Measurements from ENCODE around the gene RALGAPA2.

Gene RALGAPA2

GRCh38 chr20:20604357-20604756, 108.1 kb downstream of the RALGAPA2 start:
- peaks cover 4% of the 10 kb centered on the region for H3K36me3 ChIP-seq (ENCODE audit: insufficient read depth, low read length)
- no peak overlapping the region for H2AFZ ChIP-seq (ENCODE audit: low read depth, low read length)
- H3K9me3 ChIP-seq (ENCODE audit: low read length) = no peaks in the 10 kb centered on the region
- no peaks in the 10 kb centered on the region for H3K4me1 ChIP-seq (ENCODE audit: insufficient read depth, low read length)
- no peaks in the 10 kb centered on the region for H3K27me3 ChIP-seq (ENCODE audit: insufficient read depth, low read length)
- H3K4me3 ChIP-seq (ENCODE audit: low read length) = no peak overlapping the region

GRCh38 chr20:20603339-20603990, 109.0 kb downstream of the RALGAPA2 start:
- no peak overlapping the region for H3K4me3 ChIP-seq (ENCODE audit: low read length)
- H3K36me3 ChIP-seq (ENCODE audit: insufficient read depth, low read length) = peaks cover 4% of the 10 kb centered on the region
- no peaks in the 10 kb centered on the region for H3K4me1 ChIP-seq (ENCODE audit: insufficient read depth, low read length)
- H3K9me3 ChIP-seq (ENCODE audit: low read length) = no peaks in the 10 kb centered on the region
- no peak overlapping the region for H2AFZ ChIP-seq (ENCODE audit: low read depth, low read length)
- H3K27me3 ChIP-seq (ENCODE audit: insufficient read depth, low read length) = no peaks in the 10 kb centered on the region

- Histone ChIP-seq H3K4me3 (ENCODE audit: low read length) (no peak overlapping the region), H3K4me1 (ENCODE audit: insufficient read depth, low read length) (no peaks in the 10 kb centered on the region), H2AFZ (ENCODE audit: low read depth, low read length) (no peak overlapping the region), H3K9me3 (ENCODE audit: low read length) (no peaks in the 10 kb centered on the region), H3K36me3 (ENCODE audit: insufficient read depth, low read length) (peaks cover 2% of the 10 kb centered on the region), H3K27me3 (ENCODE audit: insufficient read depth, low read length) (no peaks in the 10 kb centered on the region)
These were observed 114.5 kb downstream of the RALGAPA2 start for GRCh38 chr20:20597966-20598365.

- Histone ChIP-seq H2AFZ (ENCODE audit: low read depth, low read length) (no peak overlapping the region), H3K36me3 (ENCODE audit: insufficient read depth, low read length) (peaks cover 2% of the 10 kb centered on the region), H3K9me3 (ENCODE audit: low read length) (no peaks in the 10 kb centered on the region), H3K27me3 (ENCODE audit: insufficient read depth, low read length) (no peaks in the 10 kb centered on the region), H3K4me1 (ENCODE audit: insufficient read depth, low read length) (no peaks in the 10 kb centered on the region), H3K4me3 (ENCODE audit: low read length) (no peak overlapping the region)
These were observed 118.3 kb downstream of the RALGAPA2 start for GRCh38 chr20:20594171-20594530.

GRCh38 chr20:20593447-20594170, 118.8 kb downstream of the RALGAPA2 start:
- H3K36me3 ChIP-seq (ENCODE audit: insufficient read depth, low read length) = peaks cover 2% of the 10 kb centered on the region

GRCh38 chr20:20585146-20585545, 127.3 kb downstream of the RALGAPA2 start:
- Histone ChIP-seq H3K27me3 (ENCODE audit: insufficient read depth, low read length) (no peaks in the 10 kb centered on the region), H3K4me1 (ENCODE audit: insufficient read depth, low read length) (peaks cover 3% of the 10 kb centered on the region), H3K4me3 (ENCODE audit: low read length) (no peak overlapping the region), H2AFZ (ENCODE audit: low read depth, low read length) (no peak overlapping the region), H3K9me3 (ENCODE audit: low read length) (peaks cover 8% of the 10 kb centered on the region), H3K36me3 (ENCODE audit: insufficient read depth, low read length) (peaks cover 29% of the 10 kb centered on the region)

More at GRCh38 chr20:20593447-20594170, 118.8 kb downstream of the RALGAPA2 start:
- no peaks in the 10 kb centered on the region for H3K4me1 ChIP-seq (ENCODE audit: insufficient read depth, low read length)
- no peak overlapping the region for H3K4me3 ChIP-seq (ENCODE audit: low read length)
- H3K27me3 ChIP-seq (ENCODE audit: insufficient read depth, low read length) = no peaks in the 10 kb centered on the region
- H2AFZ ChIP-seq (ENCODE audit: low read depth, low read length) = no peak overlapping the region
- H3K9me3 ChIP-seq (ENCODE audit: low read length) = no peaks in the 10 kb centered on the region

GRCh38 chr20:20582734-20583133, 129.7 kb downstream of the RALGAPA2 start:
- Histone ChIP-seq H3K4me3 (ENCODE audit: low read length) (no peak overlapping the region), H3K4me1 (ENCODE audit: insufficient read depth, low read length) (peaks cover 12% of the 10 kb centered on the region), H3K27me3 (ENCODE audit: insufficient read depth, low read length) (no peaks in the 10 kb centered on the region), H3K36me3 (ENCODE audit: insufficient read depth, low read length) (peaks cover 29% of the 10 kb centered on the region), H3K9me3 (ENCODE audit: low read length) (peaks cover 7% of the 10 kb centered on the region), H2AFZ (ENCODE audit: low read depth, low read length) (no peak overlapping the region)

GRCh38 chr20:20580139-20580538, 132.3 kb downstream of the RALGAPA2 start:
- Histone ChIP-seq H3K36me3 (ENCODE audit: insufficient read depth, low read length) (peaks cover 26% of the 10 kb centered on the region), H3K4me3 (ENCODE audit: low read length) (no peak overlapping the region), H3K4me1 (ENCODE audit: insufficient read depth, low read length) (peaks cover 12% of the 10 kb centered on the region), H3K27me3 (ENCODE audit: insufficient read depth, low read length) (no peaks in the 10 kb centered on the region), H2AFZ (ENCODE audit: low read depth, low read length) (no peak overlapping the region), H3K9me3 (ENCODE audit: low read length) (no peaks in the 10 kb centered on the region)

GRCh38 chr20:20578838-20579237, 133.6 kb downstream of the RALGAPA2 start:
- no peak overlapping the region for H3K4me3 ChIP-seq (ENCODE audit: low read length)
- H3K4me1 ChIP-seq (ENCODE audit: insufficient read depth, low read length) = peaks cover 12% of the 10 kb centered on the region
- H2AFZ ChIP-seq (ENCODE audit: low read depth, low read length) = no peak overlapping the region
- peaks cover 18% of the 10 kb centered on the region for H3K36me3 ChIP-seq (ENCODE audit: insufficient read depth, low read length)
- H3K27me3 ChIP-seq (ENCODE audit: insufficient read depth, low read length) = no peaks in the 10 kb centered on the region
- no peaks in the 10 kb centered on the region for H3K9me3 ChIP-seq (ENCODE audit: low read length)

- H3K4me3 ChIP-seq (ENCODE audit: low read length) = no peak overlapping the region
- H3K4me1 ChIP-seq (ENCODE audit: insufficient read depth, low read length) = no peaks in the 10 kb centered on the region
- H3K9me3 ChIP-seq (ENCODE audit: low read length) = no peaks in the 10 kb centered on the region
These were observed 138.6 kb downstream of the RALGAPA2 start for GRCh38 chr20:20573797-20574196.

GRCh38 chr20:20571068-20571780, 141.2 kb downstream of the RALGAPA2 start:
- Histone ChIP-seq H3K36me3 (ENCODE audit: insufficient read depth, low read length) (peaks cover 7% of the 10 kb centered on the region), H3K4me3 (ENCODE audit: low read length) (no peak overlapping the region), H3K9me3 (ENCODE audit: low read length) (no peaks in the 10 kb centered on the region), H3K4me1 (ENCODE audit: insufficient read depth, low read length) (no peaks in the 10 kb centered on the region), H3K27me3 (ENCODE audit: insufficient read depth, low read length) (no peaks in the 10 kb centered on the region), H2AFZ (ENCODE audit: low read depth, low read length) (no peak overlapping the region)

More at GRCh38 chr20:20573797-20574196, 138.6 kb downstream of the RALGAPA2 start:
- H3K27me3 ChIP-seq (ENCODE audit: insufficient read depth, low read length) = no peaks in the 10 kb centered on the region
- no peak overlapping the region for H2AFZ ChIP-seq (ENCODE audit: low read depth, low read length)
- peaks cover 7% of the 10 kb centered on the region for H3K36me3 ChIP-seq (ENCODE audit: insufficient read depth, low read length)

GRCh38 chr20:20568604-20569205, 143.7 kb downstream of the RALGAPA2 start:
- no peaks in the 10 kb centered on the region for H3K9me3 ChIP-seq (ENCODE audit: low read length)
- peaks cover 5% of the 10 kb centered on the region for H3K36me3 ChIP-seq (ENCODE audit: insufficient read depth, low read length)
- H3K27me3 ChIP-seq (ENCODE audit: insufficient read depth, low read length) = no peaks in the 10 kb centered on the region
- no peaks in the 10 kb centered on the region for H3K4me1 ChIP-seq (ENCODE audit: insufficient read depth, low read length)
- no peak overlapping the region for H2AFZ ChIP-seq (ENCODE audit: low read depth, low read length)
- H3K4me3 ChIP-seq (ENCODE audit: low read length) = no peak overlapping the region

GRCh38 chr20:20567712-20568111, 144.7 kb downstream of the RALGAPA2 start:
- H3K27me3 ChIP-seq (ENCODE audit: insufficient read depth, low read length) = no peaks in the 10 kb centered on the region
- no peaks in the 10 kb centered on the region for H3K4me1 ChIP-seq (ENCODE audit: insufficient read depth, low read length)
- no peak overlapping the region for H3K4me3 ChIP-seq (ENCODE audit: low read length)
- H2AFZ ChIP-seq (ENCODE audit: low read depth, low read length) = no peak overlapping the region
- no peaks in the 10 kb centered on the region for H3K9me3 ChIP-seq (ENCODE audit: low read length)
- H3K36me3 ChIP-seq (ENCODE audit: insufficient read depth, low read length) = peaks cover 5% of the 10 kb centered on the region
